Stimulated activated CD4-positive, alpha-beta T cell treated with anti-CD3 and anti-CD28 coated beads, Interleukin-4, amount 100 ng/mL, for 24 hours (primary cell): Measurements from ENCODE around the gene SIRPB1.
"Not testable (repeated sequence)": the region's sequence is repeated elsewhere in the genome, so short reads cannot be mapped to it uniquely, and the experiment has no call there.

Experiments used
- DNase-seq: peaks from one replicate; pipeline ENCODE4 v3.0.0-alpha.2; 2020

Gene SIRPB1

GRCh38 chr20:1619861-1620444 is at the start of gene SIRPB1:
Gene SIRPB1, minus strand, starts transcription at chr20:1620009. Its CDS starts 65 bp downstream, at chr20:1619944.
- no peak for DNase-seq

- DNase-seq = no peak
These were observed 49.5 kb upstream of the SIRPB1 start for GRCh38 chr20:1669304-1669703.

- DNase-seq = no peak
These were observed 47.8 kb upstream of the SIRPB1 start for GRCh38 chr20:1667502-1668085.

- no peak for DNase-seq
These were observed 47.0 kb upstream of the SIRPB1 start for GRCh38 chr20:1666802-1667201.

- DNase-seq = no peak
These were observed 45.5 kb upstream of the SIRPB1 start for GRCh38 chr20:1665345-1665744.

GRCh38 chr20:1664911-1665310 is 45.1 kb upstream of the SIRPB1 start:
- DNase-seq = peak; percentile 62

GRCh38 chr20:1663917-1664316 is 44.1 kb upstream of the SIRPB1 start:
- DNase-seq = no peak

GRCh38 chr20:1661542-1662299 is 41.9 kb upstream of the SIRPB1 start:
- no peak for DNase-seq

- DNase-seq = no peak
These were observed 40.4 kb upstream of the SIRPB1 start for GRCh38 chr20:1660246-1660645.

GRCh38 chr20:1657556-1658334 is 37.9 kb upstream of the SIRPB1 start, which contains the start of gene SIRPG:
Gene SIRPG, minus strand, starts transcription at chr20:1657779. Its CDS starts 65 bp downstream, at chr20:1657714.
- no peak for DNase-seq

- no peak for DNase-seq
These were observed 37.0 kb upstream of the SIRPB1 start for GRCh38 chr20:1656844-1657243.

- no peak for DNase-seq
These were observed 35.2 kb upstream of the SIRPB1 start for GRCh38 chr20:1654996-1655395.

- no peak for DNase-seq
These were observed 33.2 kb upstream of the SIRPB1 start for GRCh38 chr20:1652960-1653359.

GRCh38 chr20:1652104-1652503 is 32.3 kb upstream of the SIRPB1 start:
- DNase-seq = no peak

- no peak for DNase-seq
These were observed 31.7 kb upstream of the SIRPB1 start for GRCh38 chr20:1651268-1652058.

GRCh38 chr20:1648101-1648500 is 28.3 kb upstream of the SIRPB1 start:
- DNase-seq = no peak

GRCh38 chr20:1646975-1647431 is 27.2 kb upstream of the SIRPB1 start:
- peak; percentile 38 for DNase-seq

GRCh38 chr20:1644101-1644962 is 24.5 kb upstream of the SIRPB1 start:
- DNase-seq = no peak

- DNase-seq = not testable (repeated sequence)
These were observed 18.8 kb upstream of the SIRPB1 start for GRCh38 chr20:1638643-1639042.

- DNase-seq = no peak
These were observed 17.9 kb upstream of the SIRPB1 start for GRCh38 chr20:1637755-1638154.

- no peak for DNase-seq
These were observed 17.4 kb upstream of the SIRPB1 start for GRCh38 chr20:1637226-1637625.
